MCF 10A (cell line): ENCODE measurements around the gene ZFAND3. TPM values are rescaled to one million over a fixed set of nuclear protein-coding genes. Genes with fewer than 3 reads are reported as not detected.
A peak's percentile ranks its signal among the peaks of the same experiment; 100 is the strongest.

ENCODE experiments used
- BruUV-seq: library from RNA; stranded (reverse); fragments of 400-500 nt; replicated peaks from 2 replicates; lab custom pipeline; 2021; lab: Mats Ljungman, UMichigan
- CTCF ChIA-PET: fragments of 300-600 bp; sonication (Branson Sonifier 250); formaldehyde crosslinking; extraction: SDS; loops from one replicate; lab custom pipeline; 2021; ENCODE audit warnings: antibody characterized with exemption, inconsistent platforms; lab: Yijun Ruan, JAX
- POLR2A ChIA-PET: fragments of 300-600, 350-650 bp; sonication (Branson Sonifier 250); formaldehyde crosslinking; extraction: SDS; loops from one replicate; lab custom pipeline; 2020; ENCODE audit warnings: antibody characterized with exemption, inconsistent platforms; lab: Yijun Ruan, JAX
- DNase-seq: peaks from one replicate; pipeline ENCODE4 v3.0.0-alpha.2; 2018; ENCODE audit not compliant: unreplicated experiment
- H3K27ac Mint-ChIP-seq: one replicate; pipeline ENCODE4 v1.8.0; 2022; ENCODE audit warnings: mild to moderate bottlenecking, low read depth, mixed read lengths; ENCODE audit not compliant: unreplicated experiment
- H3K27me3 Mint-ChIP-seq: one replicate; pipeline ENCODE4 v1.8.0; 2022; ENCODE audit warnings: mixed read lengths; ENCODE audit not compliant: insufficient read depth, unreplicated experiment
- H3K36me3 Mint-ChIP-seq: one replicate; pipeline ENCODE4 v1.8.0; 2022; ENCODE audit warnings: mild to moderate bottlenecking, moderate library complexity, mixed read lengths; ENCODE audit not compliant: insufficient read depth, unreplicated experiment
- H3K4me1 Mint-ChIP-seq: one replicate; pipeline ENCODE4 v1.8.0; 2022; ENCODE audit warnings: mixed read lengths; ENCODE audit not compliant: insufficient read depth, unreplicated experiment
- H3K4me3 Mint-ChIP-seq: one replicate; pipeline ENCODE4 v1.8.0; 2022; ENCODE audit warnings: mild to moderate bottlenecking, moderate library complexity, mixed read lengths; ENCODE audit not compliant: unreplicated experiment
- H3K9me3 Mint-ChIP-seq: one replicate; pipeline ENCODE4 v1.8.0; 2022; ENCODE audit warnings: mixed read lengths; ENCODE audit not compliant: unreplicated experiment
- intact Hi-C: fragments of 100-400 bp; cut with micrococcal nuclease; formaldehyde crosslinking; loops from 2 replicates; pipeline ENCODE4 v1.14.1; 2022
- total RNA-seq: library from RNA; stranded (reverse); gene quantifications from 2 replicates; pipeline ENCODE4 v1.2.3, GENCODE V29; 2022
- TF ChIP-seq, protein P1 (sequence below): fragments of 200-600 bp; IDR thresholded peaks from one replicate; pipeline ENCODE4 v1.8.0; 2022; ENCODE audit warnings: antibody characterized with exemption, mild to moderate bottlenecking; ENCODE audit not compliant: unreplicated experiment

Gene ZFAND3
- total RNA-seq, 1 experiment from 2014 or later: 100 TPM

GRCh38 chr6:37936150-37936549 is 116.6 kb downstream of the ZFAND3 start:
- Mint-ChIP-seq H3K9me3 (no peaks in the 10 kb centered on the region), H3K4me1 (no peaks in the 10 kb centered on the region), H3K36me3 (no peaks in the 10 kb centered on the region), H3K27ac (no peak overlapping the region), H3K4me3 (no peak overlapping the region), H3K27me3 (no peaks in the 10 kb centered on the region)
- no TSS peak for BruUV-seq
- intact Hi-C loops: no loop called here
- POLR2A ChIA-PET: interaction anchor here (0.6 to 0.7 kb wide), 2 partner anchors 202 to 944 kb away, joined by 3 read pairs; no protein-coding TSS in a partner anchor
- CTCF ChIA-PET: interaction anchor here (0.6 to 0.7 kb wide), 2 partner anchors 220 to 540 kb away, joined by 3 read pairs; no protein-coding TSS in a partner anchor
- no peak for DNase-seq
- TF ChIP-seq, protein P1, sequence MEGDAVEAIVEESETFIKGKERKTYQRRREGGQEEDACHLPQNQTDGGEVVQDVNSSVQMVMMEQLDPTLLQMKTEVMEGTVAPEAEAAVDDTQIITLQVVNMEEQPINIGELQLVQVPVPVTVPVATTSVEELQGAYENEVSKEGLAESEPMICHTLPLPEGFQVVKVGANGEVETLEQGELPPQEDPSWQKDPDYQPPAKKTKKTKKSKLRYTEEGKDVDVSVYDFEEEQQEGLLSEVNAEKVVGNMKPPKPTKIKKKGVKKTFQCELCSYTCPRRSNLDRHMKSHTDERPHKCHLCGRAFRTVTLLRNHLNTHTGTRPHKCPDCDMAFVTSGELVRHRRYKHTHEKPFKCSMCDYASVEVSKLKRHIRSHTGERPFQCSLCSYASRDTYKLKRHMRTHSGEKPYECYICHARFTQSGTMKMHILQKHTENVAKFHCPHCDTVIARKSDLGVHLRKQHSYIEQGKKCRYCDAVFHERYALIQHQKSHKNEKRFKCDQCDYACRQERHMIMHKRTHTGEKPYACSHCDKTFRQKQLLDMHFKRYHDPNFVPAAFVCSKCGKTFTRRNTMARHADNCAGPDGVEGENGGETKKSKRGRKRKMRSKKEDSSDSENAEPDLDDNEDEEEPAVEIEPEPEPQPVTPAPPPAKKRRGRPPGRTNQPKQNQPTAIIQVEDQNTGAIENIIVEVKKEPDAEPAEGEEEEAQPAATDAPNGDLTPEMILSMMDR: no peak

GRCh38 chr6:37936906-37937305 is 117.4 kb downstream of the ZFAND3 start:
- Mint-ChIP-seq H3K4me1 (no peaks in the 10 kb centered on the region), H3K27me3 (no peaks in the 10 kb centered on the region), H3K36me3 (no peaks in the 10 kb centered on the region), H3K9me3 (no peaks in the 10 kb centered on the region), H3K4me3 (no peak overlapping the region), H3K27ac (no peak overlapping the region)
- intact Hi-C loops: no loop called here
- DNase-seq: no peak
- TF ChIP-seq, protein P1: no peak
- ChIA-PET POLR2A (interaction anchor here (0.9 kb wide), 1 partner anchor 11 kb away, joined by 3 read pairs; no protein-coding TSS in a partner anchor), CTCF (no interaction called here)
- BruUV-seq: no TSS peak

DNA sequence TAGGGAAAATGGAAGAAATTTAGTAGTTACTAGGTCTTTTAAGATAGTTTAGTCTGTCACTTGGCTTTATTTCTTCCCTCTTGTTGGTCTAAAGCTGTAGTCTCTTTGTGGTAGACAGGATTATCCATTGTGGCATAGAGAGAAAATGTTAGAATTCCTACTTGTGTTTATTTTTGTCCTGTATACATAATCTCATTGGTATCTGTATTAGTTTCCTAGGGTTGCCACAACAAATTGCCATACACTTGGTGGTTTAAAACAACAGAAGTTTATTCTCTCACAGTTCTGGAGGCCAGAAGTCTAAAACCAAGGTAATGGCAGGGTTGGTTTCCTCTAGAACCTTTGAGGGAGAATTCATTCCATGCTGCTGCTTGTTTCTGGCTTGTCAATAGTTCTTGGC is 119.4 kb downstream of the ZFAND3 start:
- Mint-ChIP-seq H3K4me3 (no peak overlapping the region), H3K4me1 (no peaks in the 10 kb centered on the region), H3K27ac (no peak overlapping the region), H3K36me3 (no peaks in the 10 kb centered on the region), H3K9me3 (no peaks in the 10 kb centered on the region), H3K27me3 (no peaks in the 10 kb centered on the region)
- TF ChIP-seq, protein P1: no peak
- intact Hi-C loops: no loop called here
- ChIA-PET CTCF (no interaction called here), POLR2A (interaction anchor here (2.5 kb wide), 1 partner anchor 120 kb away, joined by 5 read pairs; no protein-coding TSS in a partner anchor)
- no TSS peak for BruUV-seq
- no peak for DNase-seq

DNA sequence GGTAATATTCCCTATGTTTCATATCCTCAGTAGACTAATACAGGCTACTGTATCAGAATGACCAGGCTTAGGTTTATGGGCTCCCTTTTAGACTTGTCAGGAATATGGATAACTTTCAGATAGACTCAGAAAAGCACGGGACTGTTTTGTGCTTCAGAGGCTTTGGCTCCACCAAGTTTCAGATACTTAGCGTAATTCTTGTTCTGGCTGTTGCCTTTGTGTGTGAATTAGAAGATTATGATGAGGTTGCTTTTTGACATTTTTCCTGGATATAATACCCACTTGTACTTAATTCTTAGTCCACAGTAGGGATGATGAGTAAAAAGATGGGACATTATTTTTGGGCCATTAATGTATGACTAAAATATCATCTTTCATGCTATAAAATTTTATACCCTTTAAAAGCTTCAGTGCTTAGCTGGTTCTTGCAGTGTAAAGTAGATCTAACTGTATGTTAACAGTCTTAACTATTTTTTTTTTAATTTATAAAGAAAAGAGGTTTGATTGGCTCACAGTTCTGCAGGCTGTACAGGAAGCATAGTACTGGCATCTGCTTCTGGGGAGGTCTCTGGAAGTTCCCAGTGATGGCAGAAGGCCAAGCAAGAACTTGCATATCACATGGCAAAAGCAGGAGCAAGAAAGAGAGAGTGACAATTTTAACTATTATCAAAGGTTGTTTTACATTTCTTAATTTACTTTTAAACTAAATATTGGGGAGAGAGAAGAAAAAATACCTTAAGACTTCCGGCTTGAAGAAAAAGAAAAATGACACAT is 120.7 kb downstream of the ZFAND3 start:
- Mint-ChIP-seq H3K27me3 (no peaks in the 10 kb centered on the region), H3K9me3 (no peaks in the 10 kb centered on the region), H3K4me3 (no peak overlapping the region), H3K36me3 (no peaks in the 10 kb centered on the region), H3K27ac (no peak overlapping the region), H3K4me1 (no peaks in the 10 kb centered on the region)
- DNase-seq: peak; percentile 11
- ChIA-PET POLR2A (interaction anchor here (2.5 kb wide), 1 partner anchor 122 kb away, joined by 5 read pairs; no protein-coding TSS in a partner anchor), CTCF (interaction anchor here (0.6 to 0.7 kb wide), 2 partner anchors 40 to 204 kb away, joined by 3 to 4 read pairs; no protein-coding TSS in a partner anchor)
- no TSS peak for BruUV-seq
- intact Hi-C loops: no loop called here
- TF ChIP-seq, protein P1: no peak
